Femur (tissue), 1 donor: Measurements from ENCODE around the gene SLC34A3.
"Not testable (repeated sequence)": the region's sequence is repeated elsewhere in the genome, so short reads cannot be mapped to it uniquely, and the experiment has no call there.

ENCODE experiments used
- DNase-seq: peaks from one replicate; pipeline ENCODE4 v3.0.0-alpha.2; 2017

The SLC34A3 gene

DNA sequence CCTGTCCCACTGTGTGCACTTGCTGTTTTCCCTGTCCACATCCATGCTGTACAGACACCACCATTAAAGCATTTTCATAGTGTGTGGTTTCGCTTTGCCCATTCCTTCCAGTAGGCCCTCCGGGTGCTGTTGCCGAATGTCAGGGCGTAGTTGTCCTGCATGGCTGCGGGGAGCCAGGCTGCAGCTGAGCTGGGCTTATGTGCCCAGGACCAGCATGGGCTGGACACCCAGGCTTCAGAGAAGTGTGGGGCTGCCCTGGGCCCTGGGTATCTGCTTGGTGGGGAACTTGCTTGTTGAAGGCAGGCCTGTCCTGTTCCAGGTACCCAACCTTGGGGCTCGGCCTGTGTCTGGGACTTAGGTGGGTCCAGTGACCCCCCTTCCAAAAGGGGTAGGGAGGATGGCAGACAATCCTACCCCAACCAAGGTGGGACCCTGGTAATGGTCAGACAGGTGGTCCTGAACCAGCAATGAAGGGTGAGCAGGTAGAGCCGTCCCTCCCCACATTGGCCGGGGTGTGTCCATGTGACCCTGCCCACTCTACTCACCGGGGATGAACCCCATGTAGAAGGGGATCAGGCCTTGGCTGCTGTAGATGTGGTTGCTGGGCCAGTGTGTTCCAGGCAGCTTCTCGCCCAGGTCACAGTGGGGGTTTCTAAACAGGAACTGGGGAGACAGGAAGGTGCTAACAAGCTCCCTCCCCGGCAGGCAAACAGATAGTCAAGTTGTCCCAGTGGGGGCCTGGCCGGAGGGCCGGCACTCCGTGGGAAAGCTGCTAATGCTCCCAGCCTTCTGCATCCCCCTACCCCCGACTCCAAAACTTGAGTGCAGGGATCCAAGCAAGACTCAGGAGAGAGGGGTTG is 13.2 kb downstream of the SLC34A3 start:
- no peak for DNase-seq

DNA sequence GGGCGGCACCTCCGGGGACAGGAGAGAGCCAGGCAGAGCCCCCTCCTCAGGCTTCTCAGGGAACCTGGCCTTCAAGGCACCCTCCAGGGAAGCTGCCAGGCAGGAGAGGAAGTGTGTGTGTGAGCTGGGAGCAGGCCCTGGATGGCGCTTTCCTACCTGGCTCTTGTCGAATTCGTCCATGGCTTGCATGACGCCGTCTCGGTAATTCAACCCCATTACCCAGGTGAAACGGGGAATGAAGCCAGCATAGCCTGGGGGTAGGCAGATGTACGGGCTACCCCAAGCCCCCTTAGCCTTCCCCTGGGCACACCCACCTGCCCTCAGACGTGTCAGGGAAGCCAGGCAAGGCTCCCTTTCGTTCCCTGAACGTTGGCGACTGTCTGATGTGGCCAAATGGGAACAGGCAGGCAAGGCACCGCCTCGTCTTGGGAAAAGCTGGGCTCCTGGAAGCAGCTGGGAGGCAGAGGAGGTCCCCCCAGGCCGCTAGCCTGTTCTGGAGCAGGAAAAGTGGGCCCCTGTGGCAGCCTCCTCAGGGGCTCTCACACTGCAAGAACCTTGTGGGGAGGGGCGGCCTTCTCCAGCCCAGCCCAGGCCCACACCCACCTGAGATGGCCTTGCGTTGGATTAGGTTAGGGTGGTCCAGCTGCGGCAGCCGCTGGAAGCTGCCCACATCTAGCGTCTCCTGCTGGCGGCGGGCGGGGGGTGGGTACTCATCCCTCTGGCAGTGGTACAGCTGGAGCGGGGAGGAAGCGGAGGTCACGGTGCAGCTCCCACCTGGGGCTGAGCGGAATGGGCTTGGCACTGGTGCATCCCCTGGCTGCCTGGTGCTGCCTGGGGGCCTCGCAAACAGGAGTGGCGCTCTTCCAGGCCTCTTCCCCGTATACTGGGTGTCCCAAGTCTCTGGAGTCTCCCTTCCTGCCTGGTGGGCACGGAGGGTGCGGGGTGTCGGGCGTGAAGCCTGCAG is 14.1 kb downstream of the SLC34A3 start:
- DNase-seq = no peak

DNA sequence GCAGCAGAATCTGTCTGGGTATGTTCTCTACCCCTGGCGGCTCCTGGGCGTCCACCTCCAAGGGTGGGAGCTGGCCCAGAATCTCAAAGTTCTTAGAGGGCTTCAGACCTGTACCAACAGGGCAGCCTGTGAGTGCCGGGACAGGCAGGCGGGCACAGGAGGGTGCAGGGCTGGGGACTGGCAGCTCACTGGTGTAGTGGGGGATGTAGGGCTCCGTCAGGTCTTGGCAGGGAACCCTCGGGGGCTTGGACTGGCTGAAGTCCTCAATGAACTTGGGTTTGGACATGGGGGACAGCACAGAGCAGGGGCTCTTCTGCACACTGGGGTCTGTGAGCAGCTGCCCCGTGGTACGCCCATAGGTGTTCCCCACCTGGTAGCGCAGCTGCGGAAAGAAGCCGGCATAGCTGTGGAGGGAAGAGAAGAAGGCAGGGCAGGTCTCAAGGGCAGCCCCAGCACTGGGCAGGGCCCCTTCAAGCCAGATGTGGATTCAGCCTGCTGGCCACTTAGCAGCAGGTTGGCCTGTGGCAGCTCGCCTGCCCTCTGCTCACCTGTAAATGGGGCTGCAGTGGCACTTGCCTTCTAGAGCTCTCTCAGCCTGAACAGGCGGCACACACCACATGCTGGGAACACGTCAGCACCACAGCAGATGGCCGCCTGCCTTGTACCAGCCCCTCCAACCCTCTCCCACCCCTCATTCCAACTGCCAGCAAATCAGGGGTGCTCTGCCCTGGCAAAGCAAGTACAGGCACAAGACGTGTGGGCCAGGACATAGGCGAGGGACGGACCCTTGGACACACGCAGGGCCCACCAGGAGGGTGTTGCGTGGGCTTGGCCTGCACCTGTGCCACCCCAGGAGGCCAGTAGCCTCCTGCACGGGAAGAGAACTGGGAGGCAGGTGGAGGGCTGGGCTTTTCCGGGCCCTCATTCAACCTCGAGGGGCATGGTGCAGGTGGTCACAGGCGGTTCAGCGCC is 15.0 kb downstream of the SLC34A3 start:
- DNase-seq = no peak

DNA sequence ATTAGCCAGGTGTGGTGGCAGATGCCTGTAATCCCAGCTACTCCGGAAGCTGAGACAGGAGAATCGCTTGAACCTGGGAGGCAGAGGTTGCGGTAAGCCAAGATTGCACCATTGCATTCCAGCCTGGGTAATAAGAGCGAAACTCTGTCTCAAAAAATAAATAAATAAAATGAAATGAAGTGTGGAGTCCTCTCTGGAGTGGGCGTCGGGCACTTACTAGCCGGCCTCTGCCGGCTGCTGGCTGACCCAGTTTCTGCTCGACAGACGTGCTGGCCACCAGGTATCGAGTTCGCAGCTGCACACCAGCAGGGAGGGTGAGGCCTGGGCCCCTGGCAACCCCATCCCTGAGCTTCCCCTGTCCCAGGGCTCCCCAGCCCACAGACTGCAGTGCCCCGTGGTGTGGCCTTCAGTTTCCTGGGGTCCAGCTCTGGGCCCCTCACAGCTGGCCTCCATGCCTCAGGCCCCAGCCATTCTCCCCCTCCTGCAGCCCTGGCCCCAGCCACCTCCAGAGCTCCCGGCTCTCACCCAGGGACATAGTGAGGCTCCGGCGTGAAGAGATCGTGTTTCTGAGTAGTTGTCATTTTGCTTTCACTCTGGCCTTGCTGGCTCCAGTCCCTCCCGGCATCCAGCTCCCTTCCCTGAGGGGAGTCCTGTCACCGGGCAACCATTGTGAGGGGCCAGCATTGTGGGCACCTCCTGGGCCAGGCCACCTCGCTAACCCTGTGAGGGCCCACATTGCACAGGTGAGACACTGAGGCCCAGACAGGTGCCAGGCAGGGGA is 16.6 kb downstream of the SLC34A3 start:
- no peak for DNase-seq

DNA sequence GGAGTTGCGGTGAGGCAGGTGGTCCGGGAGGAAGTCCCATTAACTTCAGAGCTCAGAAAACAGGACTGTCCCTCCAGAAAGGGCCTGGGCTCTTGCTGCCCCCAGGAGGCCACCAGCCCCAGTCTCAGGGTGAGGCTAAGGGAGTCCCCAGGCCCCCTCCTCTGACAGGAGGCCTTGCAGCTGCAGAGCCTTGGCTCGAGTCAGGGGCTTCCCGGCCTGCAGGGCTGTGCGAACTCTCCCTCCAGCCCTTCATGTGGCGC is 17.1 kb downstream of the SLC34A3 start:
- no peak for DNase-seq

DNA sequence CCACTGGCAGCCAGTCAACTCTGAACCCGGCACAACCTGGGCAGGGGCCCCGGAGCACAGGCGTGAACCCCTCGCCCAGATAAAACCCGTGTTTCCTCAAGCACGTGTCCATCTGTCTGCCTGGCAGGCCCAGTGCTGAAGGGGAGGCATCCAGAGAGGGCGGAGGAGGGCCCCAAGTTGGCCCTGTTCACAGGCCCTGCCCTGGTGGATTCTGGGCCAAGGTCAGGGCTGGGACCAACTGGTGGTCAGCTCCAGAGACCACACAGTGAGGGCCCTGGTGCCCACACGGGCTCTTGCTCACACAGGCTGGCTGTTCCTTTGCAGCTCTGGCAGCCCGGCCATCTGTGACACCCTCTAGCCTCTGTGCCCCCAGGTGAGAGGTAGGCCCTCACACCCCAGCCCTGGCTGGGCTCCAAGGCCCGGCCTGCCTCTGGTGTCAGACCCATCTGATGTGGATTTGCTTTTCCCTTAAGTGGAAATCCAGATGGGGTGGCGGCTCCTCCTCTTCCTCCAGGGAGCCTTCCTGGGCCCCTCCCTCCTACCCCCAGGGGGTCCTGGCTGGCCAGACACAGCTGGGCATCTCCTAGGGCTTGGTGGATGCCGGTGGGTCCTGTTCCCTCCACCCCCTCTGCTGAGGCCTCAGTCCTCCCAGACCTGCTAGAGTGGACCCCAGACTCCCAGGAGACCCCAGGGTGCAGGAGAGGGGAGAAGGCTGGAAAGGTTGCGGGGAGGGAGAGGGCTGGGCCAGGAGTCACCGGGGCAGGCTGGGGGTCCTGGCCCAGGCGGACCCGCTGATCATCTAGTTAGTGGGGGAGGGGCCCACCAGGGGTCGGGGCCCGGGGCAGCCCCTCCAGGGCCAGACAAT is 19.9 kb downstream of the SLC34A3 start:
- DNase-seq = no peak

DNA sequence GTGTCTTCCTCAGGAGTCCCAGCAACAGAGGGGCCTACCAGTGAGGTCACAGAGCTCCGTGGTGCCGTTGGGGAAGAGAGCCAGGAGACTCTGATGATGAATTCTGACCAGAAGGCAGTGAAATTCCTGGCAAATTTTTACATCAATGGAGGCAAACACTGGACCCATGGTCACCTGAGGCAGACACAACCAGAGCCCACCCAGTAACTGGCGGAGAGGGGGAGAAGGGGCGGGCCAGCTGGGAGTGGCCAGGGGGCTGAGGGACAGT is 20.4 kb downstream of the SLC34A3 start, which contains the start of gene STPG3:
Gene STPG3 (plus strand): TSS at position 93 of the 268 bp plus-strand sequence. CDS start 1 bp downstream, at position 94.
- no peak for DNase-seq

DNA sequence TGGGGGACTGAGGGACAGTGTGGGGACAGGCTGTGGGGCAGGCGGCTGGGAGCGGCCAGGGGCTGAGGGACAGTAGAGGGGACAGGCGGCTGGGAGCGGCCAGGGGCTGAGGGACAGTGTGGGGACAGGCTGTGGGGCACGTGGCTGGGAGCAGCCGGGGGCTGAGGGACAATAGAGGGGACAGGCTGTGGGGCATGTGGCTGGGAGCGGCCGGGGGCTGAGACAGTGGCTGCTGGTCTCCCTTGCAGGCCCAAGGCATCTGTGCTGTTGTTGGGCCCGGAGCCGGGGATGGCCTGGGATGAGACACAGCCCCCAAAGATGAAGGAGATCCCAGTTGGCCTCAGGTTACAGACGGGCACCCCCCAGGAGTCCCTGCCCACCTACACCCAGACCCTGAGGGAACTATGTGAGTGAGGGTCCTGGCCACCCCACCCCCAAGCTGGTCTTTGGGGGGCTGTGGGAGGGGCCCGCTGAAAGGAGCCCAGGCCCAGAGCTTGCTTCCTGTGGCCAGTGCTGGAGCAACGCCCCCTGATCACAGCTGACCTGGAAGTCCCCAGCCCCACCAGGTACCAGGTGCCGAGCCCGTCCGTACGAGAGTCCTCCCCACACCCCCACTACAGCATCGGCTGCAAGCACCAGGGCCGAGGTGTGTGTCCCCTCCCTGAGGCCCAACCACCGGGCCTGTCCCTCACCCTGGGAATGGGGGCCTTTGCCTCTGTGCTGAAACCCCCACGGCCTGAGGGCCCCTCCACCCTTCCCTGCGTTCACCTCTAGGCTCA is 21.0 kb downstream of the SLC34A3 start:
- no peak for DNase-seq

DNA sequence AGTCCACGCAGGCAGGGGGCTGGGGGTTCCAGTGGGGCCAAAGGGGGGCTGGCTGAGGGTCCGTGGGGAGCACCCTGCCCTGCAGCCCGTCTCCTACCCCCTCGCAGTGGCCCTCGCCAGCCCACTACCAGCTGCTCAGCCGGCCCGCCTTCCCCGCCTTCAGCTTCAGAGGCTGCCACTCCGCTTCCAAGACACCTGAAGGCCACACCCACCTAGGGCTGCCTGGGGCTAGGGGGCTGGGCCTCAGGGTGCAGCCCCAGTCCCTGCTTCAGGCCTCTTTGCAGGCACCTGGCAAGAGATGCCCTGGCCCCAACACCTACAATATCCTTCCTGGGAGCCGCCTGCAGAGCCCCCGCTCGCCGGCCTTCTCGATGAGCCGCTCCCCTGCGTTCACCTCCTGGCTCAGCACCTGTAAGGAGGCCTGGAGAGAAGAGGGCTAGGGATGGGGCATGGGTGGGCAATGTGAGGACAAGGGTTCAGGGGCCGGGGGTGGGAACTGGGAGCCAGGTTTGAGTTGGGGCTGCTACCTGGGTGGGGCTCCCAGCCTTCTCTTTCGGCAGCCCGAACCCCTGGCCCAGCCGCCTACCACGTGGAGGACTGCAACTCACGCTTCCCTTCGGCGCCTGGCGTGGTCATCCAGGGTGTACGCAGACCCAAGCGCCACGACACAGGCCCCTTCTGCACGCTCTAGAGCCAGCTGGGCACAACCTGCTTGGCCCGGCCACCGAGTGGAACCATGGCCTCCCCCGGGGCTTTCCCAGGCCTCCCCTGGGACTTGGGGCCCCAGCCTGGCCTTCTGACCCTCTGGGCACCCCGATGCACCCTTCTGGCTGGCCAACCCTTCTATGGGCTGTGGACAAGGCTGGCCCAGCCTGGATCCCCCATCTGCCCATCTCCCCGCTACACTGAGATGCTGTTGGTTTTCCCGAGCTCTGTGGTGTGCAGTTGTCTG is 22.1 kb downstream of the SLC34A3 start:
- DNase-seq = no peak

DNA sequence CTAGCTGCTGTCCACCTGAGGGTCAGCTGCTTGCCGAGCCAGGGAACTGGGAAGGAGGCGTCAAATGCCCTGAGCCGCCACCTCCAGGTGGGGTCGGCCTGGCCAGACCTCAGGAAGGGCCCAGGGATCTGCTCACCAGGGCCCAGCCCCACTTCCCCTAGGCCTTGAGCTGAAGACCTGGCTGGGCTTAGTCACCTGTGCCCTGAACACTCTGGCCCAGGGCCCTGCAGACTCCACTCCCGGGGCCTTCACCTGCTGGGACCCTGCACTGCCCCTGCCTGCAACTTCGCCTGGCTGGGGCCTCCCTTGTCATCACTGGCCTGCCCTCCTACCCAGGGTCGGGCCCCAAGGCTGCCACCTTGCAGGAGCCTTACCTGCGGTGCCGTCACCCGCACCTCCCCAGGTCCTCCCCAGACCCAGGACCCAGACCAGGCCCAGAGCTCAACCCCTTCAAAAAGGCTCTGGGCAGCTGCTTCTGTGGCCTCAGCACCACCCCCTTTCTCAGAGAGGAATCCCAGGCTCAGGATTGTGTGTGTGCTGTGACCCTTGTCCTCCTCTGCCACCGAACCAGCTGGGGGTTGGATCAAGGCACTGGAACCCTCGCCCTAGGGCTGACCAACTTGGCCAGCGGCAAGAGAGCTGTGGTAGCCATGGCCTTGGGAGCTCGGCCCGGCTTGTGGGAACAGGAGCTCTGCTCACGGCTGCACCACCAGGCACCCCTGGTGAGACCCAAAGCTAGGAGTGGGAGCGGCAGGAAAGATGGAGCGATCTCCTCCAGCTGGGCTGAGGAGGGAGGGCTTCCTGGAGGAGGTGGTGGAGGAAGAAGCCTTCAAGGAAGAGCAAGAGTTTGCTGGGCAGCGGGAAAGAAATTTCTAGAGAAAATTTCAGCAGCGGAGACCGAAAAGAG is 23.3 kb downstream of the SLC34A3 start:
- no peak for DNase-seq

DNA sequence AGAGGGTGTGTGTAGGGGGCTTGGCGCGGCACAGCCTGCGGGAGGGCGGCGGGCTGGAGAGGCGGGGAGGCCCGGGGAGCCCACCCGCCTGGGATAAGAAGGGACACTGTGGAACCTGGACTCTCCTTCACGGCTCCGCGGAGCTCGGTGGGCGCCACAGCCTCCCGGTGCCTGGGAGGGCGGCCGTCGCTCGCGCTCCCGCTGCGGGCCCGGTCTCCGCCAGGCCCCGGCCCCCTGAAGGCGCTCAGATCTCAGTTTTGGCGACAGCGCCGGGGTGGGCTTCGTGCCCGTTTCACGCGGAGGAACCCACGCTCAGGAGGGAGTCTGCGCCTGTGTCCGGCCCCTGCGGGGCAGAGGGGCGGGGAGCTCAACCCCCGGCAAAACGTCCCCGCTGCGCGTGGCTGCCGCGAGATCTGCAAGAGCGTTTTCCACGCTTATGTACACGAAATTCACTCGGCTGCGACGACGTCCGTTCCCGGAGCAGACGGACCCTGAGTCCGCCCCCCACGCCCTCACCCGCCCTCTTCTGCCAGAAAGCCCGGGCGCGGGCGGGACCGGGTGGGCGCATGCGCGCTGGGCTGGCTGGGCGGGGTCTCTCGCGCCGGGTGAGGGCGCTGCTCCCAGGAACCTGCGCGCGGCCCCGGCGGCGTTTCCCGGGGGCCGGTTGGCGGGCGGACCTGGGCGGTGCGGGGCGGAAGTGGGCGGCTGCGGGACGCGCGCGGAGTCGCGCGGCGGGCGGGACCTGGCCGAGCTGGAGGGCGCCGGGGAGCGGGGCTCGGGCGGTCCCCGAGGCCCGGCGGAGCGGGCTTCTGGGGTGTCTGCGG is 24.1 kb downstream of the SLC34A3 start, which contains the start of gene NELFB:
Gene NELFB (plus strand): TSS at position 704 of the 824 bp plus-strand sequence.
- peak; percentile 96 for DNase-seq

DNA sequence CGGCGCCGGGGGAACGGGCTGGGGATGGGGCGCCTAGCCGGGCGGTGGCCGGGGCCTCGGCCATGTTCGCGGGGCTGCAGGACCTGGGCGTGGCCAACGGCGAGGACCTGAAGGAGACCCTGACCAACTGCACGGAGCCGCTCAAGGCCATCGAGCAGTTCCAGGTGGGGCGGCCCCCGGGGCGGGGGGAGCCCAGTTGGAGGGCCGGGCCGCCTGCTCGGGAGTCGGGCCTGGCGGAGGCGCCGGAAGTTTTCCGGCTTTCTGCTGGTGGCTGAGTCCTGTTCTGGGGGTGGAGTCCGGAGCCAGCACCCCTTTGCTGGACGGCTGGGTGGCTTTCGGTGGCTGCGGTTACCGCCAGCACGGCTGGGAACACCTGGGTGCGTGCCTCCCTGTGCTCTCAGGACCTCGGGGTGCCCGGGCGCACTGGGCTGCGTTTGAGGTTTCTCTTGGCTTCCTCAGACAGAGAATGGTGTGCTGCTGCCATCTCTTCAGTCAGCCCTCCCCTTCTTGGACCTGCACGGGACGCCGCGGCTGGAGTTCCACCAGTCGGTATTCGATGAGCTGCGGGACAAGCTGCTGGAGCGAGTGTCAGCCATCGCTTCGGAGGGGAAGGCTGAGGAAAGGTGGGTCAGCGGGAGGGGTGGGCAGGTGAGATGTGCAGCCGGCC is 24.9 kb downstream of the SLC34A3 start:
- no peak for DNase-seq

DNA sequence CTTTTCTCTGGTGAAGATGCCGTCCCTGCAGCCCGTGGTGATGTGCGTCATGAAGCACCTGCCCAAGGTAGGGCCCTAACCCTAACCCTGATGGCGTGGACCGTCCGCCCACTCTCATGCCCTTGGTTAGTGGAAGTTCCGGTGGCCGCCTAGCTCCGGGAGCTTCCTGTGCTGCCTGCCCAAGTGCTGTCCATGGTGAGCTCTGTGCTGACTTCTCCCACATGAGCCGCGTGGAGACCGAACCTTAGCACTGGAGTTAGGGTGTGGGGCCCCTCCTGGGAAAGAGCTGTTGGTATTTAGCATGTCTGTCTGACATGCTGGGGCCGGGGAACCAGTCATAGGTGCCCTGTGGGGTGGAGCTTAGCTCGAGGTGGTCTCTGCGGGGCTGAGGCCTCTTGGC is 25.7 kb downstream of the SLC34A3 start:
- DNase-seq = no peak

DNA sequence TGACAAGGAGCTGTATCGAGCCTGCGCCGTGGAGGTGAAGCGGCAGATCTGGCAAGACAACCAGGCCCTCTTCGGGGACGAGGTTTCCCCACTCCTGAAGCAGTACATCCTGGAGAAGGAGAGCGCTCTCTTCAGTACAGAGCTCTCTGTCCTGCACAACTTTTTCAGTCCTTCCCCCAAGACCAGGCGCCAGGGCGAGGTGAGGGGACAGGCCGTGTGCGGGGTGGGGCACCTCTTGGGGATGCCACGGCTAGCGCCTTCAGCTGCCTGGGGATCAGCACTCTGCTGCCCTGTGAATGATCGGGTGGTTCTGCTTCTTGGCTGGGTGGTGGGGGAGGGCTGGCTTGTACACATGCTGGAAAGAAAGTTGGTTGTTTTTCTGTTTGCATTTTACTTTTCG is 26.2 kb downstream of the SLC34A3 start:
- no peak for DNase-seq

DNA sequence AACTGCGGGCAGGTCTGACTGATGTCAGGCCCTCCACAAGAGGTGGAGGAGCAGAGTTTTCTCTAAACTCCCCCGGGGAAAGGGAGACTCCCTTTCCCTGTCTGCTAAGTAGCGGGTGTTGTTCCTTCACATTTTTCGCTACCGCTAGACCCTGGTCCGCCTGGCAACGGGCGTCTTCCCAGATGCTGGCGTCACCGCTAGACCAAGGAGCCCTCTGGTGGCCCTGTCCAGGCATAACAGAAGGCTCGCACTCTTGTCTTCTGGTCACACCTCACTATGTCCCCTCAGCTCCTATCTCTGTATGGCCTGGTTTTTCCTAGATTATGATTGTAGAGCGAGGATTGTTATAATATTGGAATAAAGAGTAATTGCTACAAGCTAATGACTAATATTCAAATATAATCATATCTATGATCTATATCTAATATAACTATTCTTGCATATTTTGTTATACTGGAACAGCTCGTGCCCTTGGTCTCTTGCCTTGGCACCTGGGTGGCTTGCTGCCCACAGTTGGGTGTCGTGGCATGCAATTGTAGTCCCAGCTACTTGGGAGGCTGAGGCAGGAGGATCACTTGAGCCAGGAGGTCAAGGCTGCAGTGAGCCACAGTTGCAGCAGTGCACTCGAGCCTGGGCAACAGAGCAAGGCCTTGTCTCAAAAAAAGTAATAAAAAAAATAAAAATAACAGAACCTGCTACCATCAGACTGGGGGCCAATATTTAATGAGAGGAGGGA is 31.6 kb downstream of the SLC34A3 start:
- DNase-seq = not testable (repeated sequence)

DNA sequence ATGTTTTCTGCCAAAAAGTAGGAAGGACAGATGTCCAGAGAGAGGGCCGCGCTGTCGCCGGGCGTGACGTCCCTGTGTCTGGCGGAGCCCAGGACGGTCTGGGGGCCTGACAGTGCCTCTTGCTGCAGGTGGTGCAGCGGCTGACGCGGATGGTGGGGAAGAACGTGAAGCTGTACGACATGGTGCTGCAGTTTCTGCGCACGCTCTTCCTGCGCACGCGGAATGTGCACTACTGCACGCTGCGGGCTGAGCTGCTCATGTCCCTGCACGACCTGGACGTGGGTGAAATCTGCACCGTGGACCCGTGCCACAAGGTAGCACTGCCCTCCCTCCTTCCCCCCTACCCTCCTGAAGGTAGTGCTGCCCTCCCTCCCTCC is 32.2 kb downstream of the SLC34A3 start:
- no peak for DNase-seq
